Cortex of kidney (tissue), 1 donor: ENCODE data around the gene DAGLA.
"Not testable (repeated sequence)": the region's sequence is repeated elsewhere in the genome, so short reads cannot be mapped to it uniquely, and the experiment has no call there.

ENCODE experiments used
- DNase-seq: peaks from one replicate; lab custom pipeline; 2025; lab: John Stamatoyannopoulos, UW

The DAGLA gene

GRCh38 chr11:61679893-61680621 lies at the start of gene DAGLA:
Gene DAGLA, plus strand, starts transcription at chr11:61680391. Its CDS starts 39,765 bp downstream, at chr11:61720156.
- no peak for DNase-seq

- no peak for DNase-seq
Observed at GRCh38 chr11:61632096-61632495, 48.1 kb upstream of the DAGLA start.

GRCh38 chr11:61635304-61635703 lies 44.9 kb upstream of the DAGLA start:
- DNase-seq = no peak

- no peak for DNase-seq
Observed at GRCh38 chr11:61635787-61636186, 44.4 kb upstream of the DAGLA start.

- no peak for DNase-seq
Observed at GRCh38 chr11:61636676-61637075, 43.5 kb upstream of the DAGLA start.

- no peak for DNase-seq
Observed at GRCh38 chr11:61637277-61637676, 42.9 kb upstream of the DAGLA start.

GRCh38 chr11:61639816-61640443 lies 40.3 kb upstream of the DAGLA start:
- no peak for DNase-seq

GRCh38 chr11:61642162-61642561 lies 38.0 kb upstream of the DAGLA start:
- DNase-seq = no peak

GRCh38 chr11:61645179-61645868 lies 34.9 kb upstream of the DAGLA start:
- no peak for DNase-seq

- DNase-seq = no peak
Observed at GRCh38 chr11:61647529-61647928, 32.7 kb upstream of the DAGLA start.

- no peak for DNase-seq
Observed at GRCh38 chr11:61650781-61651571, 29.2 kb upstream of the DAGLA start.

- DNase-seq = no peak
Observed at GRCh38 chr11:61652135-61652534, 28.1 kb upstream of the DAGLA start.

GRCh38 chr11:61654397-61654829 lies 25.8 kb upstream of the DAGLA start:
- DNase-seq = no peak

GRCh38 chr11:61655266-61656159 lies 24.7 kb upstream of the DAGLA start:
- DNase-seq = not testable (repeated sequence)

- DNase-seq = no peak
Observed at GRCh38 chr11:61656347-61657077, 23.7 kb upstream of the DAGLA start.

- no peak for DNase-seq
Observed at GRCh38 chr11:61657566-61658290, 22.5 kb upstream of the DAGLA start.

- no peak for DNase-seq
Observed at GRCh38 chr11:61659413-61660196, 20.6 kb upstream of the DAGLA start.

- not testable (repeated sequence) for DNase-seq
Observed at GRCh38 chr11:61660997-61661396, 19.2 kb upstream of the DAGLA start.
